HCT116 (cell line): ENCODE measurements around the gene RCBTB2. TPM values are rescaled to one million over a fixed set of nuclear protein-coding genes. Genes with fewer than 3 reads are reported as not detected.

Experiments
- ATAC-seq: fragments of 200-7000 bp; cut with Tn5 transposase; 2 replicates; pipeline ENCODE4 v1.9.1; 2020; ENCODE audit warnings: mild to moderate bottlenecking, moderate library complexity
- BruUV-seq: library from RNA; stranded (reverse); fragments of 400-500 nt; replicated peaks from 2 replicates; lab custom pipeline; 2021; lab: Mats Ljungman, UMichigan
- CTCF ChIA-PET: fragments of 300-600 bp; sonication (Branson Sonifier 250); formaldehyde crosslinking; loops from one replicate; lab custom pipeline; 2021; ENCODE audit warnings: antibody characterized with exemption; lab: Charles Lee
- POLR2A ChIA-PET: fragments of 300-600, 350-600 bp; sonication (Branson Sonifier 250); formaldehyde crosslinking; loops from one replicate; lab custom pipeline; 2021; ENCODE audit warnings: antibody characterized with exemption; lab: Charles Lee
- RAD21 ChIA-PET, 2 experiments: fragments of 300-600 bp; sonication (Branson Sonifier 250); formaldehyde crosslinking; loops; one replicate each; lab custom pipeline; 2023; ENCODE audit warnings: low total read pairs in 2 of 2; ENCODE audit not compliant: uncharacterized antibody in 2 of 2, unreplicated experiment in 2 of 2, low non-redundant PET in 1 of 2; lab: Charles Lee
- DNase-seq: peaks from one replicate; pipeline ENCODE4 v3.0.0-alpha.2; 2010; ENCODE audit warnings: low read depth, low spot score
- H2AFZ ChIP-seq: fragments of 200-600 bp; shearing (Covaris generic), sonication (generic); 2 replicates; pipeline ENCODE4 v1.6.1; 2017; ENCODE audit warnings: low read depth, mixed run types, mixed read lengths, antibody characterized with exemption, low read length; ENCODE audit not compliant: poor library complexity, severe bottlenecking
- H3K27ac ChIP-seq: 2 replicates; pipeline ENCODE4 v1.5.1; 2012; ENCODE audit warnings: low read depth, low read length
- H3K27me3 ChIP-seq: fragments of 200-600 bp; sonication (generic); 2 replicates; pipeline ENCODE4 v1.6.1; 2016; ENCODE audit warnings: mixed run types, low read length, mixed read lengths; ENCODE audit not compliant: insufficient read depth
- H3K36me3 ChIP-seq, 2 experiments: fragments of 200-500 bp in 1 of 2; fragments of 200-600 bp in 1 of 2; sonication (Bioruptor generic) in 1 of 2; sonication (generic) in 1 of 2; 2 replicates each; pipeline versions ENCODE4 v1.5.1 to v1.6.1; 2014 to 2016; ENCODE audit warnings: low read length in 2 of 2, inconsistent platforms in 1 of 2, mixed read lengths in 1 of 2, mixed run types in 1 of 2; ENCODE audit not compliant: insufficient read depth in 2 of 2, control insufficient read depth in 1 of 2
- H3K4me1 ChIP-seq, 2 experiments: fragments of 200-600 bp in 1 of 2; sonication (generic) in 1 of 2; 2 replicates each; pipeline versions ENCODE4 v1.5.1 to v1.6.1; 2012 to 2017; ENCODE audit warnings: low read length in 2 of 2, inconsistent platforms in 1 of 2, mild to moderate bottlenecking in 1 of 2, mixed read lengths in 1 of 2, mixed run types in 1 of 2, moderate library complexity in 1 of 2; ENCODE audit not compliant: insufficient read depth in 2 of 2, control insufficient read depth in 1 of 2
- H3K4me2 ChIP-seq: fragments of 200-600 bp; sonication (generic); 2 replicates; pipeline ENCODE4 v1.6.1; 2017; ENCODE audit warnings: mixed run types, low read length, mixed read lengths
- H3K4me3 ChIP-seq, 2 experiments: fragments of 200-600 bp in 1 of 2; sonication (generic) in 1 of 2; replicated peaks in 1 of 2; 2 replicates each; pipeline ENCODE4 v1.5.1; 2011 to 2016; ENCODE audit warnings: low read length in 2 of 2, control low read depth in 1 of 2, low read depth in 1 of 2, mild to moderate bottlenecking in 1 of 2, mixed read lengths in 1 of 2, mixed run types in 1 of 2
- H3K79me2 ChIP-seq: fragments of 200-600 bp; sonication (generic); 2 replicates; pipeline ENCODE4 v1.6.1; 2017; ENCODE audit warnings: mild to moderate bottlenecking, mixed run types, low read length, moderate library complexity, mixed read lengths; ENCODE audit not compliant: insufficient read depth
- H3K9ac ChIP-seq: fragments of 200-600 bp; sonication (generic); 2 replicates; pipeline ENCODE4 v1.6.1; 2016; ENCODE audit warnings: low read length, mixed read lengths
- H3K9me2 ChIP-seq: fragments of 200-600 bp; sonication (generic), shearing (Covaris generic); 2 replicates; pipeline ENCODE4 v1.6.1; 2017; ENCODE audit warnings: mixed run types, mild to moderate bottlenecking, moderate library complexity; ENCODE audit not compliant: insufficient read depth
- H3K9me3 ChIP-seq, 2 experiments: fragments of 200-500 bp in 1 of 2; fragments of 200-600 bp in 1 of 2; sonication (Bioruptor generic) in 1 of 2; sonication (generic) in 1 of 2; 2 replicates each; pipeline ENCODE4 v1.6.1; 2014 to 2017; ENCODE audit warnings: low read length in 2 of 2, mixed read lengths in 2 of 2, inconsistent platforms in 1 of 2, low read depth in 1 of 2, mild to moderate bottlenecking in 1 of 2, mixed run types in 1 of 2, moderate library complexity in 1 of 2; ENCODE audit not compliant: control insufficient read depth in 1 of 2, insufficient read depth in 1 of 2
- H4K20me1 ChIP-seq: fragments of 200-600 bp; sonication (generic), shearing (Covaris generic); 2 replicates; pipeline ENCODE4 v1.6.1; 2017; ENCODE audit warnings: mixed run types, mild to moderate bottlenecking, moderate library complexity; ENCODE audit not compliant: insufficient read depth
- ATF3 ChIP-seq: IDR thresholded peaks from 2 replicates; pipeline ENCODE4 v1.6.1; 2012
- CEBPB ChIP-seq: IDR thresholded peaks from 2 replicates; pipeline ENCODE4 v1.6.1; 2012; ENCODE audit warnings: low read depth
- CTCF ChIP-seq, 3 experiments: fragments of 200-600 bp in 1 of 3; sonication (generic) in 1 of 3; IDR thresholded peaks in 2 of 3; conservative IDR thresholded peaks in 1 of 3; 2 replicates each; pipeline ENCODE4 v1.5.1; 2012 to 2017; ENCODE audit warnings: low read depth in 2 of 3, low read length in 2 of 3, antibody characterized with exemption in 1 of 3, borderline replicate concordance in 1 of 3, control low read depth in 1 of 3, mild to moderate bottlenecking in 1 of 3, mixed read lengths in 1 of 3, mixed run types in 1 of 3, moderate library complexity in 1 of 3; ENCODE audit not compliant: insufficient read depth in 1 of 3
- EGR1 ChIP-seq: IDR thresholded peaks from 2 replicates; pipeline ENCODE4 v1.6.1; 2012; ENCODE audit warnings: low read depth
- ELF1 ChIP-seq: IDR thresholded peaks from 2 replicates; pipeline ENCODE4 v1.6.1; 2012; ENCODE audit warnings: low read depth, borderline replicate concordance
- EZH2 ChIP-seq: fragments of 200-600 bp; sonication (generic); IDR thresholded peaks from 2 replicates; pipeline ENCODE4 v1.6.1; 2017; ENCODE audit warnings: antibody characterized with exemption, mixed run types
- JUND ChIP-seq: IDR thresholded peaks from 2 replicates; pipeline ENCODE4 v1.6.1; 2012
- MAX ChIP-seq: IDR thresholded peaks from 2 replicates; pipeline ENCODE4 v1.6.1; 2012
- POLR2A ChIP-seq: IDR thresholded peaks from 2 replicates; pipeline ENCODE4 v1.7.0; 2011; ENCODE audit warnings: borderline replicate concordance; ENCODE audit not compliant: insufficient read depth, insufficient read length; ENCODE audit errors: extremely low read depth
- RAD21 ChIP-seq: IDR thresholded peaks from 2 replicates; pipeline ENCODE4 v1.6.1; 2012; ENCODE audit warnings: low read depth, mild to moderate bottlenecking
- REST ChIP-seq: IDR thresholded peaks from 2 replicates; pipeline ENCODE4 v1.6.1; 2012; ENCODE audit warnings: low read depth
- TCF7L2 ChIP-seq: IDR thresholded peaks from 2 replicates; pipeline ENCODE4 v1.7.0; 2011; ENCODE audit warnings: borderline replicate concordance, inconsistent platforms; ENCODE audit not compliant: insufficient read depth, insufficient read length; ENCODE audit errors: extremely low read depth
- ZBTB33 ChIP-seq: IDR thresholded peaks from 2 replicates; pipeline ENCODE4 v1.6.1; 2011; ENCODE audit warnings: mild to moderate bottlenecking, low read length, moderate library complexity; ENCODE audit not compliant: insufficient replicate concordance; ENCODE audit errors: extremely low read depth
- intact Hi-C: fragments of 100-400 bp; cut with micrococcal nuclease; formaldehyde crosslinking; loops from 2 replicates; pipeline ENCODE4 v1.10.0; 2022
- total RNA-seq: library from RNA; stranded (reverse); gene quantifications from one replicate; pipeline ENCODE4 v1.2.1, GENCODE V29; 2021; ENCODE audit not compliant: unreplicated experiment

Gene RCBTB2
- total RNA-seq, 1 experiment from 2014 or later: 1.3 TPM

- Histone ChIP-seq H3K36me3 (no peaks in the 10 kb centered on the region), H3K9me3 (peaks cover 14 to 26% of the 10 kb centered on the region in 2 experiments), H3K4me3 (no peak overlapping the region), H3K27me3 (no peaks in the 10 kb centered on the region), H3K9me2 (no peaks in the 10 kb centered on the region), H4K20me1 (no peaks in the 10 kb centered on the region), H2AFZ (no peak overlapping the region), H3K79me2 (no peaks in the 10 kb centered on the region), H3K4me1 (no peaks in the 10 kb centered on the region), H3K9ac (no peak overlapping the region), H3K27ac (no peak overlapping the region), H3K4me2 (no peak overlapping the region)
- ChIA-PET RAD21 (no interaction called here), POLR2A (no interaction called here), CTCF (no interaction called here)
- TF ChIP-seq CTCF (IDR thresholded peaks at IDR 0.05 in 2 of 3, conservative IDR thresholded peaks at IDR 0.05 in 1 of 3; ENCODE audit: borderline replicate concordance in 1 of 3, insufficient read depth in 1 of 3, low read depth in 2 of 3, low read length in 2 of 3) (no peak), POLR2A (no peak), REST (no peak), ATF3 (no peak), CEBPB (no peak), ZBTB33 (no peak), TCF7L2 (no peak), EGR1 (no peak), JUND (no peak), ELF1 (no peak), MAX (no peak), RAD21 (no peak), EZH2 (no peak)
- ATAC-seq (no peak), DNase-seq (no peak)
- intact Hi-C loops: no loop called here
- BruUV-seq: no TSS peak
Observed at GRCh38 chr13:48551329-48551728, 18.4 kb upstream of the RCBTB2 start.
